Measurements from ENCODE around the gene NFATC2.

The NFATC2 gene

DNA sequence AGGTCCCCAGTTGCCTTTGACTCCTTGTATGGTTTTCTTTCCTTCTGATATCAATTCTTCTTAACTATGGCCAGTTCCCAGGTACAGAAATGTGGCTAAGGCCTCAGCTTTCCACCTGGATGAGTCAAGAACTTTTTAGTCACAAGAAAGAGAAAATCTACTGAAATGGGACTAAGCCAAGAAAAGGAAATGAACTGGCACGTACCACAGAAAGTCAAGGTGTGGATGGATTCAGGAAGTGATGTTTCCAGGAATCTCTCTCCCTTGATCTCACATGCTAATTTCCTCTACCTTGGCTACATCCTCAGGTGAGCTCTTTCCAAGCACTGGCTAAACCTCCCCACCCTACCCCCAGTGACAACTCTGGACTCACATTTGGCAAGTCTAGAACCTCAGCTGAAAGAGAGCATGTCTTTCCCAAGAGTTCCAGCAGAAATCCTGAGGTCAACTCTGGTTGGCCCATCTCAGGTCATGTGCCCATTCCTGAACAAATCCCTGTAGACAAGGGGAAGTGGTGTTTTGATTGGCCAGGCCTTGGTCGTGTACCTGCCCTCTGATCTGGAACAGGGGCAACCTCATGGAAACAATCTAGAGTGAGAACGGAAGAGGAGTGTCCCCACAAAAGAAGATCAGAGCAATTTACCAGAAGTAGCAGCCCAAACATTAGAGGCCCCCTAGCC lies 205.3 kb downstream of the NFATC2 start:
- no peaks in the 10 kb centered on the region for H3K9me3 ChIP-seq (ENCODE audit: severe bottlenecking)
- no peaks in the 10 kb centered on the region for H3K36me3 ChIP-seq (ENCODE audit: low read depth)
- TF ChIP-seq, protein P1, sequence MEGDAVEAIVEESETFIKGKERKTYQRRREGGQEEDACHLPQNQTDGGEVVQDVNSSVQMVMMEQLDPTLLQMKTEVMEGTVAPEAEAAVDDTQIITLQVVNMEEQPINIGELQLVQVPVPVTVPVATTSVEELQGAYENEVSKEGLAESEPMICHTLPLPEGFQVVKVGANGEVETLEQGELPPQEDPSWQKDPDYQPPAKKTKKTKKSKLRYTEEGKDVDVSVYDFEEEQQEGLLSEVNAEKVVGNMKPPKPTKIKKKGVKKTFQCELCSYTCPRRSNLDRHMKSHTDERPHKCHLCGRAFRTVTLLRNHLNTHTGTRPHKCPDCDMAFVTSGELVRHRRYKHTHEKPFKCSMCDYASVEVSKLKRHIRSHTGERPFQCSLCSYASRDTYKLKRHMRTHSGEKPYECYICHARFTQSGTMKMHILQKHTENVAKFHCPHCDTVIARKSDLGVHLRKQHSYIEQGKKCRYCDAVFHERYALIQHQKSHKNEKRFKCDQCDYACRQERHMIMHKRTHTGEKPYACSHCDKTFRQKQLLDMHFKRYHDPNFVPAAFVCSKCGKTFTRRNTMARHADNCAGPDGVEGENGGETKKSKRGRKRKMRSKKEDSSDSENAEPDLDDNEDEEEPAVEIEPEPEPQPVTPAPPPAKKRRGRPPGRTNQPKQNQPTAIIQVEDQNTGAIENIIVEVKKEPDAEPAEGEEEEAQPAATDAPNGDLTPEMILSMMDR (IDR thresholded peaks at IDR 0.05; ENCODE audit: poor library complexity, severe bottlenecking), result no peak
- H3K27me3 ChIP-seq (ENCODE audit: insufficient read depth, poor library complexity, severe bottlenecking), result no peaks in the 10 kb centered on the region
- DNase-seq (ENCODE audit: low spot score) (peak; percentile 49), ATAC-seq (ENCODE audit: low read depth) (no peak)
- no peak overlapping the region for H3K4me3 ChIP-seq (ENCODE audit: severe bottlenecking)
- H3K4me1 ChIP-seq (ENCODE audit: insufficient read depth, poor library complexity, severe bottlenecking), result peaks cover 41% of the 10 kb centered on the region
- H3K27ac ChIP-seq (ENCODE audit: poor library complexity, severe bottlenecking), result peak overlapping the region; percentile 96

All from RWPE2 (cell line).